NCI-H1436 (cell line): Measurements from ENCODE around the gene SLC1A2.

Source experiments
- DNase-seq: peaks from one replicate; lab custom pipeline; 2025; lab: John Stamatoyannopoulos, UW

The SLC1A2 gene

DNA sequence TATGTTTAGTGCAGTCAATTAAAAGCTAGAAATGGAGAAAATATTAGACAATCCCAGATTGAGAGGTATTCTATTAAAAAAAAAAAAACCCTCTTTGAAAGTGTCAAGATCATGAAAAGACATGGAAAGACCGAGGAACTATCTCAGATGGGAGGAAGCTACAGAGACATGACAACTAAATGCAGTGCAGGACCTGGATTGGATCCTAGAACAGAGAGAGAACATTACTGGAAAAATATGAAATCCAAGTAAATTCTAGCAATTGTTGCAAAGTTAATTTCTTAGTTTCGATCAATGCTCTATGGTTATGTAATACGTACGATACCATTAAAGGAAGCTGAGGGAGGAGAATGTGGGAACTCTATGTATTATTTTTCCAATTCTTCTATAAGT, 43.2 kb downstream of the SLC1A2 start:
- DNase-seq = no peak

DNA sequence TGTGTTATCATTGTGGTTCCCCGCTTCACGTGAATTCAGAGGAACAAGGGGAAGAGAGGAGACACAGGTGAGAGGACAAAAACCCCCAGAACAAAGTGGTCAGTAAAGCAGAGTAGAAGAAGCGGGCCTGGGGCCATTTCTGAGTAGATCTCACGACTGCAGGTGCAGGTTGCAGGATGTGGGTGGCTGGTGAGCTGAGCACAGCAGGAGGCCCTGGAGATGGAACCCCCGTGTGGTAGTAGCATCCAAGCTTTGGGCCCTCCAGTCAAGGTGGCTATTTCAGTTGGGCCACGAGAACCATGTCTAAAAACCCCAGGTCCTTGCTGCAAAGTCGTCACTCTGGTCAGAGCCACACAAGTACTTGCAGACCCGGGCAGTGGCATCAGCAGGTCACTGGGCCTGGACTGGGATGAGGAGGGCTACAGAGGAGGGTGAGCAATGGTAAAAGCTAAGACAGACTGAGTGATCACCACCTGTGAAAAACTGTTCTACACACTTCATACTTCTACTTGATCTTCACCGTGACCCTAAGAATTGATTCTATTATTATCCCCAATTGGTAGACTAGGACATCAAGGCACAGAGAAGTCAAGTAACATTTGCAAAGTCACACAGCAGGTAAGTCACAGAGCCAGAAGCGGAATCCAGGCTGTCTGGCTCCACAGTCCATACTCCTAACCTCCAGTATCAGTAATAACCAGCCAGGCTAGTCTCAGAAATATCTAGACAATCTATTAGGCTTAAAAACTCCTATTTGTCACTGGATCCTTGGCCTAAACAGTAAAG, 43.8 kb downstream of the SLC1A2 start:
- no peak for DNase-seq

GRCh38 chr11:35373284-35373933, 45.9 kb downstream of the SLC1A2 start:
- no peak for DNase-seq

DNA sequence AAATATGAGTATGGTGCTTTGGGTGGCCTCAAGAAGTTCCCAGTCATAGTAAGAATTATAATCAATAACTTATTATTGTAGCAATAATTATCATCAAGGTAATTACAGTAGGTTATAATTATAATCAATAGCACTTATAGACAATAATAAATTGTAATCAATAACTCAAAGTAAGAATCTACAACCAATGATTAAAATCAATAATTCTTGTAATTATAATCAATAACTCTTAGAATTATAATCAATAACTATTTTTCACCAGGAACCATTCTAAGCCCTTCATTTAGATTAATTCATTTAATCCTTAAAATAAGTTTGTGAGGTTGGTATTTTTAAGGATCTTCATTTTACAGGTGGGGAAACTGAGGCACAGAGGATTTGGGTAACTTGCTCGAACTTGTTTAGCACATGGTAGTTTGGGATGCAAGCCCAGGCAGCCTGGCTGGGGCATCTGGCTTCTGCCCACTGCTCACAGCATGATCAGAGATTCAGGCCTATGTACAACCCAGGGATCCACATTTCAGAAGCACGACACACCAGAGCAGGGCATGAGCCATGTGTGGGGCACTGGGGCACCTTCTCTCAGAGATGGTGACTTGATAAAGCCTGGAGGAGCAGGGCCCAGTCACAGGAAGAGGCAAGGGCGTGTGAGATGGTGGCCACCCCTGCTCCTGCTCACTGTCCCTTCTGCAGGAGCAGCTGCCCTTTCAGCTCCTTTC, 46.6 kb downstream of the SLC1A2 start:
- no peak for DNase-seq

GRCh38 chr11:35367491-35367890, 51.9 kb downstream of the SLC1A2 start:
- DNase-seq = no peak

DNA sequence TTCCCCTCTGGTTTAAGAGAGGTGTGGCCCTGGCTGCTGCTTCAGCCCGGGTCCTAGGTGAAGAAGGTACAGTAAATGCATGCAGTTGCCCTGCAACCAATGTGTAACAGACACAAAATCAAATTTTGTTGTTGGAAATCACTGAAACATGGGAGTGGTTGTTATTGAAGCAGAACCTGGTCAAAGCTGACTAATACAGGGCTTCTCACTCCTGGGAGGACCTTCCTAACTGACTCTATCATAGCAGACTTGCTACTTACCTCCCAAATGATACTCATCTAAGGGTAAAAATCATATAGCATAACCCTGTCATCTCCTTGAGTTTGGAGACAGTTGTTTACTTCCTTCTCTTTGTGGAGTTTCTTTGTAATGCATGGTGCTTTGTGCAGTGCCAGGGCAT, 52.6 kb downstream of the SLC1A2 start:
- DNase-seq = no peak

DNA sequence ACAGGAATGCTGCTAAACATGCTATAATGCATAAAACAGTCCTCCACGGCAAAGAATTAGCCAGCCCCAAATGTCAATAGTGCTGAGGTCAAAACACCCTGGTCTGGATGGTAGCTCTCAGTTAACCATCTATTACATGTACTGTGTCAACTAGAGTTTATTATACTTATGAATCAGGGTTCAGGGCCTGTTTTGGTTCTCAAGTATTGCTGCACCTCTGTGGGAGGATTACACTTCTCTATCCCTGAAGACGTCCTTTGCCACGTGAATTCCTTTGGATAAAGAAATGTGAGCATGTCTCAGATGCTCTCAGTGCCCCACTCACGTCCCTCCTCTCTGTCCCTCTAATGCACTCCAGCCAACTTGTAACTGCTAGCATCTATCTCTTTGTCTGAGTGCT, 53.4 kb downstream of the SLC1A2 start:
- no peak for DNase-seq

DNA sequence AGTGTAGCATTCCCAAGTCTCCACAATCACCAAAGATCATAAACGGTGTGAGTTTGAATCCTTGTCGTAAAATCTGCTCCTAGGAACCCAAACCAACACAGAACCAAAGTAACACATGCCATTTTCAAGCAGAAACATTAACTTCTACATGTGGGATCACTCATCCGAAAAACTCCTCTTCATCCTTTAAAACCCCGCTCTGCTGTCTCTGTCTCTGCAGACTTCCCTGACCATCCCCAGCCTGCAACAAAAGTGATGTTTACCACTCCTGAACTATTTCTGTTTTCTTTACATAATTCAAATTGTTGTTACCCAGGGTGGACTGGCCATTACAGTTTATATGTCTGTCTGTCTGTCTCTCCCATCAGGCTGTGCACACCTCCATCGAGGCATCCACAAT, 54.0 kb downstream of the SLC1A2 start:
- no peak for DNase-seq

GRCh38 chr11:35363854-35364780, 55.2 kb downstream of the SLC1A2 start:
- DNase-seq = no peak

DNA sequence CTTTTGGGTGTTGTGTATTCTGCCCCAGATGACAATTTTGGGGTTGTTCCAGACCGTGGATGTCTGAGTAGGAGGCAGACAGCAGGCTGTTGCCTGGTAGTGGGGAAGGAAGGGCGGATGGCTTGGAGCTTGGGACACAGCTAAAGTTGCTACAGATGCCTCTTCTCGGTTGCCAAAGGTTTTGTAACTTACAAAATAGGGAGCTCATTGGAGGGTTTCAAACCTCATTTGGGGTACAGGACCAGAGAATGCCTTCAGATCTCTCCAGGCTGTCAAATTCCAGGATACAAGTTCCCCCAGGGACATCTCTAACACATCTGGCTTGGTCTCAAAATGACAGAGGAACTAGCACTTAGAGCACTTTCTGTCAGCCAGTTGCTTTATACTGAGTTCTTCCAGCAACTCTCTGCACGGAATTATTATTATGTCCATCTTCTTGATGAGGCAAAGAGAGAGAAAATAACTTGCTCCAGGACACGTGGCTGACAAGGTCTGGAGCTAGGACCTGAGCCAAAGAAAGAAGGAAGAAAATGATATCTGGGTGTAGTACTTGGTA, 56.0 kb downstream of the SLC1A2 start:
- no peak for DNase-seq

- DNase-seq = no peak
Measured at GRCh38 chr11:35362521-35362980, 56.8 kb downstream of the SLC1A2 start.

DNA sequence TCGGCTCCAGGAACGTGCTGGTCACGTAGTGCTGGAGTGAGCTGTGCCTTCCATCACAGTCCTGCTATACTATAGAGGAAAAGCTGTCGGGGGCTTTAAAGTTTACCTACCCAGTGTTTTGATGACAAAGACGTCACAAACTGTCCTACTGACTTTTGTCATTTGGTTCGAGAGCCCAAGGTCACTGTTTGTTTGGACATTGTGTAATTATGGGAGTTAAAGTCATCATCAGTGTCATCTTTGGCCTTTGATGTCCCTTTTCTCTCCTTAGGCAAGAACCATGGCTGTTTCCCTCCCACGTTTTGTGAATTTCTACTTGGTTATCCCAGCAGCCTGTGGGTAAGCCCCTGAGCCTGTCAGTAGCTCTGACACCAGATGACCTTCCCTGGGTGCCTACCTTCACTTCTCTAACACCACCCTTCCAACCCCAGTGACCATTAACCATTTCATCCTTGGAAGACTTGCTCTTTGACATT, 59.3 kb downstream of the SLC1A2 start:
- no peak for DNase-seq

DNA sequence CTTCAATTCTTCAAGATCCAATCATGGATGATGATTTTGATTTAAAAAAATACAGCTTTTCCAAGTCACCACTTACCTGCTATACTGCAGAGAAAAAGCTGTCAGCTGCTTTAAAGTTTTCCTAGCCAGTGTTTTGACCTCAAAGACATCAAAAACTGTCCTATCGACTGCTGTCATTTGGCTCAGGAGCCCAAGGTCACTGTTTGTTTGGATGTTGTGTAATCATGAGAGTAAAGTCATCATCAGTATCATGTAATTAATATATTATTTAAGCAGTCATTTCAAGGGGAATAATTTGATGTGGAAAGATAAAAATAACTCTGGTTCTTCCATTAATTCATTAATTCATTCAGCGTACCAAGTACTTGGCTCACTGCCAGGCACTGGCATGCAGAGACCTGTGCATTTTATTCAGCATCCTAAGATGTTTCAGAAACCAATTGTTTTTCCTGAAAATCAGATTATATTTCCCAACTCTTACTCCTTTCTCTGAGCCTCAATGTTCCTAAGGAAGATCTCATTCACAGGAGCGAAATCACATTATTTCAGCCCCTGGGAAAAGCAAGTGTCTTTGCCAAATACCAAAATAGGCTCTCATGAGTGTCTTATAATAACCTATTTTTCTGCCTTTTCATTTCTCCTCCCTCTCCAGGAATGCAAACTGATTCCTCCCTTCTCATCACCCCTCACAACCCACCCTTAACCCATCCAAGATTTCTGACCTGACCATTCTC, 59.9 kb downstream of the SLC1A2 start:
- DNase-seq = no peak

DNA sequence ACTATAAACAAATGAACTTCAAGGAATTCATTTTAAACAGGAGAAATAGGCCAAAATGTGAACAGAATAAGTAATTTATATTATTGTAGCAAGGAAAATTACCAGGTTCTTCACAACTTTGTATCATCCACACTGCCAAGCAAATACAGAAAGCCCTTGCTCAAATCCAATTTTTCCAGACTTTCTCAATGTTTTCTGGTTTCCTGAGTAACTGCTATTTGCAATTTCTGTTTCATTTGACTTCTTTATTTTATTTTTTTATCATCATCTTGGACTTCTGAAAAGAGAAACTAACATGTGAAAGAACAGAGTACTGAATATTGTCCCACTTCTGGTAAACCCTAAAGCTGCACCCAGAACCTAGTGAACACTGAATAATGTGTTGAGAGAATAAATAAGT, 61.0 kb downstream of the SLC1A2 start:
- DNase-seq = no peak

- no peak for DNase-seq
Measured at GRCh38 chr11:35357923-35358322, 61.4 kb downstream of the SLC1A2 start.

DNA sequence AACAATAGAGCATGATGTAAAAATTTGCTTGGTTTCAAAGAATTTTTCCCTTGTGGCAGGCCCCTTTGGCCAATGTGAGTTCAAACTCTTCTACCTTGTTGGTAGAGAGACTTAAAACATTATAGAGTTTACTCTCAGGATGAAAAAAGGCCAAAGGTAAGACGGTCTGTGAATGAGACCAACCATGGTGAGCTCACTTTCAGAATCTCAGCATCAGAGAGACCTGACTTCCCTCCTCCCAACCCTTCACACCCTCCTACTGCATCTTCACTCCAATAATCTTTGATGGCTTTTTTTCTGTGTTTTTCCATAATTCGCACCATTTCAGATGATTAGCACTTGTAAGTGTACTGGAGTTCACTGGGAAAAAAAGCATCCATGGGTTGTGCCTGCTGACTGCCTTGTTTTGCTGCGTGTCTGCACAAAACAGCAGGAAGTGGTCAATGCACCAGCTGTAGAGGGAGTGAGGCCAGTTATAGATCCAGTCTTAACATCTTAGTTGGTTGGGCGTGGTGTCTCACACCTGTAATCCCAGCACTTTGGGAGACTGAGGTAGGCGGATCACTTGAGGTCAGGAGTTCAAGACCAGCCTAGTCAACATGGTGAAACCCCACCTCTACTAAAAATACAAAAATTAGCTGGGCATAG, 64.1 kb downstream of the SLC1A2 start:
- DNase-seq = no peak

GRCh38 chr11:35354644-35355043, 64.7 kb downstream of the SLC1A2 start:
- no peak for DNase-seq

GRCh38 chr11:35352077-35352888, 67.1 kb downstream of the SLC1A2 start:
- DNase-seq = no peak

DNA sequence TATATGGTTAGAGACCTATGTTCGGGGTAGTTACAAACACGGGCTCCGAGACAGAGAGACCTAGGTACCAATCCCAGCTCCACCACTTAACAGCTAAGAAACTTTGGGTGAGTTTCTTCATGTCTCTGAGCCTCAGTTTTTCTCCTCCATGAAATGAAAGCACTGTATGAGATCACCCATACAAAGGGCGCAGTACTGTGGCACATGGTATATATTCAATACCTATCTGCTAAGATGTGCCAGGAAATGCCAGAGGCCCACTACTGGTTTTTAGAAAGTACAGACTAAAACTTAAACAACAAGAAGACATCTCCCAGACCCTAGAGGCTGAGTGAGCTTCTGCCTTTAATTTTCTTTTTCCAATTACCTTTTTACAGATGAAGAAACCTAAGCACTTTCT, 69.5 kb downstream of the SLC1A2 start:
- no peak for DNase-seq
